Measurements from ENCODE around the gene NFIC.

The NFIC gene

DNA sequence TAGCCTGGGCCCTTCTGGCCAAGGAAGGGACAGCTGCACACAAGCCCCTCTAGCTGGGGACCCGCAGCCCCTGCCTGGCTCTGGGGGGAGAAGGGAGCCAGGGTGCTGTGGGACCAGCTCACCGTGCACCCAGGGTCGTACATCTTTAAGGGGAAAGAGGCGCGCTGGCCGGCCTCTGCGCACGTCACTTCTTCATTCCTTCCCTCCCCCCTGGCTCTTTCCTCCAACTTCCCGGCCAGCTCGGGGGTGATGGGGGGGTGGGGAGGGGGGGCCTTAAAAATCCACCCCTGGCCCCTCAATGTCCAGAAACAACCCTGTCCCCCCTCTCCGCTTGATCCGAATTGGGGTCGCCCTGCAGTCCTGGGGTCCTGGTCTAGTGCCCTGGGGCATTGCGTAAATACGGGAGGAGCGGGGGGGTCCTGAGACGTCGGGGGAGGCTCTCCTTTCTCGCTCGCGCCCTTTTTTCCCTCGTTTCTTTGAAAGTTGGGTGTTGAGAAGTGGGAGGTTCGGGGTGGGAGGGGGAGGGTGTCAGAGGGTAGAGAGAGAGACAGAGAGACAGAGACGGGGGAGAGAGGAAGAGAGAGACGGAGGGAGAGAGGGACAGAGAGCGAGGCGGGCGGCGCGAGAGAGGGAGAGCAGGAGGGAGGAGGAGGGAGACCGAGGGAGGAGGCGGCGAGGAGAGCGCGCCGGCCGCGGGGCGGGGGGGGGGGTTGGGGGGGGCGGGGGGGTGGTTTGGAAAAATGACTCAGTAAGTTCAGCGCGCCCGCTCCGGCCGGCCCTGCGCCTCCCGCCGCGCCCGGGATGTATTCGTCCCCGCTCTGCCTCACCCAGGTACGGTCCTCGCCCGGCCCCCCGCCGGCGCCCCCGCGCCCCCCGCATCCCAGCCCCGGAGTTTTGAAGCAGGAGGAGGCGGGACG, at the start of gene NFIC:
NFIC (plus strand) TSS at position 748 of the 917 bp plus-strand sequence; CDS start at position 802, 54 bp downstream.
- Histone ChIP-seq H3K9me3 (ENCODE audit: severe bottlenecking) (no peaks in the 10 kb centered on the region), H3K36me3 (peaks cover 3% of the 10 kb centered on the region; the same call in 1 of the 2 replicates), H3K4me3 (ENCODE audit: low read depth, low read length) (peak within 1 kb of the TSS; percentile 71), H3K27ac (peak within 1 kb of the TSS; percentile 95), H3K27me3 (ENCODE audit: insufficient read depth, low read depth, severe bottlenecking) (no peaks in the 10 kb centered on the region)
- TF ChIP-seq, protein P1, sequence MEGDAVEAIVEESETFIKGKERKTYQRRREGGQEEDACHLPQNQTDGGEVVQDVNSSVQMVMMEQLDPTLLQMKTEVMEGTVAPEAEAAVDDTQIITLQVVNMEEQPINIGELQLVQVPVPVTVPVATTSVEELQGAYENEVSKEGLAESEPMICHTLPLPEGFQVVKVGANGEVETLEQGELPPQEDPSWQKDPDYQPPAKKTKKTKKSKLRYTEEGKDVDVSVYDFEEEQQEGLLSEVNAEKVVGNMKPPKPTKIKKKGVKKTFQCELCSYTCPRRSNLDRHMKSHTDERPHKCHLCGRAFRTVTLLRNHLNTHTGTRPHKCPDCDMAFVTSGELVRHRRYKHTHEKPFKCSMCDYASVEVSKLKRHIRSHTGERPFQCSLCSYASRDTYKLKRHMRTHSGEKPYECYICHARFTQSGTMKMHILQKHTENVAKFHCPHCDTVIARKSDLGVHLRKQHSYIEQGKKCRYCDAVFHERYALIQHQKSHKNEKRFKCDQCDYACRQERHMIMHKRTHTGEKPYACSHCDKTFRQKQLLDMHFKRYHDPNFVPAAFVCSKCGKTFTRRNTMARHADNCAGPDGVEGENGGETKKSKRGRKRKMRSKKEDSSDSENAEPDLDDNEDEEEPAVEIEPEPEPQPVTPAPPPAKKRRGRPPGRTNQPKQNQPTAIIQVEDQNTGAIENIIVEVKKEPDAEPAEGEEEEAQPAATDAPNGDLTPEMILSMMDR (IDR thresholded peaks at IDR 0.05; ENCODE audit: low read depth, low read length), result no peak
- peak; percentile 77 for DNase-seq

DNA sequence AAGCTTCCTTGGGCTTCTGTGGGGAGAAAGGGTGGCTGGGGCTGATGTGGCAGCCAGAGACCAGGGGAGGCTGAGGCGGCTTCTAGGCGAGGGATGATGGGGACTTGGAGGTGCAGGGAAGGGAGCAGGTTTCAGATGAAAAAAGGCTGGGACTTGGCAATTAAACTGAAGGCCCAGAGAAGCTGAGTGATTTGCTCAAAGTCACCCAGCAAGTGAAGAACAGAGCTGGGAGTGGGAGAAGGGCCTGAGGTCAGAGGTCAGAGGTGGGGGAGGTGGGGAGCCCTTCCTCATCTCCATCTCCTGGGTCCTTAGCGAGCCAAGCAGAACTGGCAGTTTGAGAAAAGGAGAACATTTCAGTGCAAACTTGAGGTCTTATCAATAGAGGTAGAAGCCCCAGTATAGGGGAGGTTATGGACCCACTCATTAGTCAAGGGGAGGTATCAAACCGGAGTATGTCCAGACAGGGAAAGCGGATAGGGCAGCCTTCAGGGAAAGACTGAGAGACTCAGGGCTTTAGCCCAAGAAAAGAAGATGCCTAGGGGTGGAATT, 49.6 kb upstream of the NFIC start:
- no peaks in the 10 kb centered on the region for H3K36me3 ChIP-seq

DNA sequence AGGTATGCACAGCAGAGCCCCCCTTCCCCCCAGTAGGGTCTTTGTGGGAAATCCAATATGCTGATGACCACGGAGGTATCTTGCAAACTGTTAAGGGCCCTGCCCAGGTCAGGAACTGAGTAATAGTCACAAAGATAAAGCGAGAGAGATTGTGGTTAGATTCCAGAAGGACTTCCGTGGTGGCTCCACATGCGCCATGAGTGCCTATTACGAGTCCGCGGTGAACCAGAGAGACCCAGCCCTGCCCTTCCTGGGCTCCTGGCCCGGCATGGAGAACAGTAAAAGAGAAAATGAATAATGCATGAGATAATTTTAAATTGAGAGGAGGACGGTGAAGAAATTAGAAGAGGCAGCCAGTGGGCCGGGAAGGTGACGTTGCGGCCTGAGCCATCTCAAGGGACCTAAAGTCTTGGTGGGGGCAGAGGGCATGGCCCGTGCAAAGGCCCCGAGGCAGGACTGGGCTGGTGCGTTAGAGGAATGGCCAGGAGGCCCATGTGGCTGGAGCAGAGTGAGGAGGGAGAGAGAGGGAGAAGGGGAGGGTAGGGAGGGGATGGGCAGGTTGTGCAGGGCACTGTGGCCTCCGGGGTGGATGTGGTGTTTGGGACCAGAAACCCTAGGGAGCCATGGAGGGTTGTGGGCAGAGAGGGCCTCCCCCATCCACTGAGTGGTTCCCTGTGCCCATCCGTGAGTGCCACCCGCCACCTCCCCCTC, 46.6 kb upstream of the NFIC start:
- no peaks in the 10 kb centered on the region for H3K9me3 ChIP-seq (ENCODE audit: severe bottlenecking)
- no peak overlapping the region for H3K4me3 ChIP-seq (ENCODE audit: low read depth, low read length)
- H3K27me3 ChIP-seq (ENCODE audit: insufficient read depth, low read depth, severe bottlenecking), result no peaks in the 10 kb centered on the region
- DNase-seq, result no peak
- no peak overlapping the region for H3K27ac ChIP-seq
- no peaks in the 10 kb centered on the region for H3K36me3 ChIP-seq
- TF ChIP-seq, protein P1 (IDR thresholded peaks at IDR 0.05; ENCODE audit: low read depth, low read length), result no peak

More for the DNA sequence above, 49.6 kb upstream of the NFIC start:
- Histone ChIP-seq H3K4me3 (ENCODE audit: low read depth, low read length) (no peak overlapping the region), H3K27ac (no peak overlapping the region), H3K27me3 (ENCODE audit: insufficient read depth, low read depth, severe bottlenecking) (no peaks in the 10 kb centered on the region), H3K9me3 (ENCODE audit: severe bottlenecking) (no peaks in the 10 kb centered on the region)
- no peak for DNase-seq
- TF ChIP-seq, protein P1 (IDR thresholded peaks at IDR 0.05; ENCODE audit: low read depth, low read length), result no peak

- TF ChIP-seq, protein P1 (IDR thresholded peaks at IDR 0.05; ENCODE audit: low read depth, low read length), result no peak
- Histone ChIP-seq H3K9me3 (ENCODE audit: severe bottlenecking) (no peaks in the 10 kb centered on the region), H3K27me3 (ENCODE audit: insufficient read depth, low read depth, severe bottlenecking) (no peaks in the 10 kb centered on the region), H3K4me3 (ENCODE audit: low read depth, low read length) (no peak overlapping the region), H3K36me3 (no peaks in the 10 kb centered on the region), H3K27ac (no peak overlapping the region)
- no peak for DNase-seq
Measured at GRCh38 chr19:3320354-3320670, 46.1 kb upstream of the NFIC start.

DNA sequence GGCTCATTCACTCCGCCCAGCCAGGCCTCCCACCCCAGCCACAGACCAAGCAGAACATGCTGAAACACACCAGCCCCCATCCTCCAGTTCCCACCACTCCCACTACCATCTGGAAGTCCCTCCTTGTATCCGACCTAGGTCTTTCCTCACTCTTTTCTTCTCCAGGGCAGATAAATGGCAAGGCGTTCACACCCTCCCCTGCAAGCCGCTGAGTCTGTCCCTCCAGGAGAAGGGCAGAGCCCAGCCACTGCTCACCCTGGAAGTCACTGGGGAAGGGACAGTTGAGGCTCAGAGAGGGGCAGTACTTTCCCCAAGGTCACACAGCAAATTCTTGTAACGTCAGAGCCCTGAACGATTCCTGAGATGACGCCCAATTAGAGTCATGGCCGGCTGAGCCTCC, 45.5 kb upstream of the NFIC start:
- Histone ChIP-seq H3K9me3 (ENCODE audit: severe bottlenecking) (no peaks in the 10 kb centered on the region), H3K27me3 (ENCODE audit: insufficient read depth, low read depth, severe bottlenecking) (no peaks in the 10 kb centered on the region), H3K27ac (no peak overlapping the region), H3K36me3 (no peaks in the 10 kb centered on the region), H3K4me3 (ENCODE audit: low read depth, low read length) (no peak overlapping the region)
- TF ChIP-seq, protein P1 (IDR thresholded peaks at IDR 0.05; ENCODE audit: low read depth, low read length), result no peak
- DNase-seq, result no peak

Data from WERI-Rb-1 (cell line).